HL-60 (cell line): Measurements from ENCODE around the gene SLC11A2.

Experiments used
- DNase-seq, 2 experiments: peaks; one replicate each; pipeline ENCODE4 v3.0.0-alpha.2; 2010 to 2020; ENCODE audit warnings: low read depth in 1 of 2, low spot score in 1 of 2
- H3K27ac ChIP-seq: fragments of 250-450 bp; sonication (Bioruptor Pico); replicated peaks from 2 replicates; pipeline ENCODE4 v1.5.1; 2020; ENCODE audit warnings: mild to moderate bottlenecking, moderate library complexity
- H3K27me3 ChIP-seq: fragments of 250-450 bp; sonication (Bioruptor Pico); 2 replicates; pipeline ENCODE4 v1.5.1; 2021; ENCODE audit warnings: mild to moderate bottlenecking, moderate library complexity; ENCODE audit not compliant: insufficient read depth, poor library complexity, severe bottlenecking
- H3K4me3 ChIP-seq: replicated peaks from 2 replicates; pipeline ENCODE4 v1.5.1; 2011; ENCODE audit warnings: mild to moderate bottlenecking, control low read depth, low read length; ENCODE audit not compliant: insufficient read depth
- CTCF ChIP-seq: IDR thresholded peaks from one replicate; pipeline ENCODE4 v1.5.1; 2011; ENCODE audit warnings: low read length, control low read depth, inconsistent platforms; ENCODE audit not compliant: insufficient read depth
- GABPA ChIP-seq: IDR thresholded peaks from 2 replicates; pipeline ENCODE4 v1.6.1; 2012; ENCODE audit warnings: low read depth
- POLR2AphosphoS5 ChIP-seq: IDR thresholded peaks from 2 replicates; pipeline ENCODE4 v1.6.1; 2012; ENCODE audit warnings: low read depth
- REST ChIP-seq: IDR thresholded peaks from 2 replicates; pipeline ENCODE4 v1.6.1; 2012; ENCODE audit warnings: low read depth; ENCODE audit not compliant: insufficient replicate concordance
- SPI1 ChIP-seq: IDR thresholded peaks from 2 replicates; pipeline ENCODE4 v1.6.1; 2012; ENCODE audit warnings: low read depth, mild to moderate bottlenecking, borderline replicate concordance

The SLC11A2 gene

DNA sequence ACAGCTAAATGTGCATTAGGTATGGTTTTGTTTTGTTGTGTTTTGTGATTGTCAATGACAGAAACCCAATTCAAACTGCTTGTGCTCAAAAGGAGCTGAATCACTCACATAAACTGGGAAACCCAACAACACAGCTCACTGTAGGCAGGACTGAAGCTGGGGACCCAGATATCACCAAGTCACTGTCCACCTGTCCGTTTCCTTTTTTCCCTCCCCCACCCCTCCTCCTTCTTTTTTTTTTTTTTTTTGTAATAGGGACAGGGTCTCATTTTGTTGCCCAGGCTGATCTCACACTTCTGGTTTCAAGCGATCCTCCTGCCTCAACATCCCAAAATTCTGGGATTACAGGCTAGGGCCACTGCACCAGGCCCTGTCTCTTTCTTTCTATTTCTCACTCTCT, 6.9 kb upstream of the SLC11A2 start:
- Histone ChIP-seq H3K4me3 (no peak overlapping the region), H3K27ac (no peak overlapping the region), H3K27me3 (no peaks in the 10 kb centered on the region)
- DNase-seq = no peak
- TF ChIP-seq SPI1 (no peak), CTCF (no peak), GABPA (no peak), POLR2AphosphoS5 (no peak), REST (no peak)

DNA sequence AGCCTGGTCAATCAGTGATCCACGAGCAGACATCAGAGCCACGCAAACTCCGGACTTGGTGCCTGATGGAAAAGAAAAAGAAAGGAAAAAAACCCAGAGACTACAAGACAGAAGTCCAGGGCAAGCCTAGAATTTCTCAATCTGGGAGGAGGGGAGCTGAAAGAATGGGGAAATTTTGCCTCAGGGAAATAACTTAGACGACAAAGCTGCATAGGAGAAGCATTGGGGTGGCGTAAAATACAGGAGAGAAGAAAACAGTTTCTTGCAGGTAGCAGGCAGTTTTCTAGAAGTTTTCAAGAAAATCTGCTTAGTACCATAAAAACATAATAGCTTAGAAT, 2.6 kb upstream of the SLC11A2 start:
- no peak overlapping the region for H3K27ac ChIP-seq

More for the DNA sequence above, 2.6 kb upstream of the SLC11A2 start:
- DNase-seq = no peak
- TF ChIP-seq GABPA = no peak
- TF ChIP-seq REST = no peak
- no peak for TF ChIP-seq SPI1
- no peak for TF ChIP-seq CTCF
- no peak for TF ChIP-seq POLR2AphosphoS5
- no peak overlapping the region for H3K4me3 ChIP-seq
- no peaks in the 10 kb centered on the region for H3K27me3 ChIP-seq
